NCI-H774 (cell line): ENCODE results near the gene FLOT2.
"Not testable (repeated sequence)": the region's sequence is repeated elsewhere in the genome, so short reads cannot be mapped to it uniquely, and the experiment has no call there.

ENCODE experiments used
- DNase-seq: peaks from one replicate; lab custom pipeline; 2025; lab: John Stamatoyannopoulos, UW

FLOT2 gene

DNA sequence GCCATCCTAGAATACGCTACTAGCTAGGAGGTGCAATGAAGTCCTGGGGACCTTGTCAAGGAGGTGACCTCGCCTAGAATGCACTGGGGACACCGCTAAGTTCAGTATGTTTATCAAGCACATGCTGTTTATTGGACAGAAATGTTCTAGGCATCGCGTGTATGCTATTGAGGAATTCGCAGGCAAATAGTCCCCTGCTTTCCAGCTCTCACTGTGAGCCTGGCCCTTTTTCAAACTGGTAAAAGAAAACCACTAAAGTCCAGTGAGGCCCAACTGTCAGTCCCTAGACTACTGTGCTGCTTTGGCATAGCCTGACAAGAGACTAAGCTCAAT is 53.8 kb downstream of the FLOT2 start:
- DNase-seq: no peak

- peak; percentile 91 for DNase-seq
Measured at GRCh38 chr17:28842282-28843012, 55.1 kb downstream of the FLOT2 start, which contains the start of gene FAM222B. TSS of gene FAM222B (minus strand) at chr17:28842790. CDS start at chr17:28766667, 76,123 bp downstream.

DNA sequence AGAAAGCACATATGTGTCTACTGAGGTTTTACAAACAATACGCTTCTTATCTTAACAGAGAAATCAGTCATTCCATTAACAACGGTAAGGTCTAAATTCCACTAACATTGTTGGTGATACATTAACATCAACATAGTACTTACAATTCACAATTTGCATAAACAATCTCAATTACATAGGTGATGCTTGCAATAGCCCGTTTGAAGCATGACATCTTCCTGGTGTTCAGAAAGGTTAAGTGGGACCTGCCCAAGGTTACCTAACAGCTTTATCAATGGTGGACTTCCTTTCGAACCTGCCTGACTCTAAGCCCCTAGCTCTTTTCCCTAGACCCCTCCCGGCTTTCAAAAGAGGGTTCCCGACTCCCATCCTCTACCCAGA is 55.6 kb downstream of the FLOT2 start:
- no peak for DNase-seq

DNA sequence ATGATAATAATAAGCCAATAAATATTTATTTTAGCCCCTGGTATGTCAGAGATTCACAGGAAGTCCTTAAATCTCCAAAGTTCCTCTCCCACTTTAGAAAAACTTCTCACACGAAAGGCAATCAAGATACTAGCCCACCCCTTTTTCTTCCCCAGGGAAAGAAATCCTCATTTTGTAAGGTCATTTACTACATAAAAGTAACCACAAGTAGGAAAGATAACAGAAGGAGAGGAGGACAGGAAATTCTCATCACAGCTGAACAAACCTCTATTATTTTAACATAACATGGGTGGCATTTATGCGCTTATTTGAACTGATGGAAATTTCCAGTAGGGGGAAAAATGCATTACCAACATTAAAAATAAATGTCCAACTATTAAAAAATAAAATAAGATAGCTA is 58.3 kb downstream of the FLOT2 start:
- DNase-seq: no peak

GRCh38 chr17:28836541-28836940 is 61.0 kb downstream of the FLOT2 start:
- not testable (repeated sequence) for DNase-seq

DNA sequence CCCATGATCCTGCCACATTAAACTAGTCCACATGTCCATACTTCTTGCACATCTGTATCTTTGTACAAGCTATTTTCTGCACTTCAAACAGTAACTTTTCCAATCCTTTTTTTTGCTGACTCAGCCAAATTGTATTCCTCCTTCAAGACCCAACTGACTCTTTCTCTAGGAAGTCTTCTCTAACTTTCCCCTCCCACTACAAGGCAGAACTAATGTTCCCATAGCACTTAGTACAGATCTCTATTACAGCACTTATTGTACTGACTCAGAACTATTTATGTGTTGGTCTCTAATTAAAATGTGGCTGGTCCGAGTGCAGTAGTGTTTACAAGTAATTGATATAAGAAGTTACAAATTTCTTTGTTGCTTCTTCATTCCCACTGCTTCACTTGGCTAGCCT is 63.1 kb downstream of the FLOT2 start:
- DNase-seq: no peak
